Small intestine (tissue), 7 donors: ENCODE data around the gene PLTP. TPM values are rescaled to one million over a fixed set of nuclear protein-coding genes. Genes with fewer than 3 reads are reported as not detected.
"Not testable (repeated sequence)": the region's sequence is repeated elsewhere in the genome, so short reads cannot be mapped to it uniquely, and the experiment has no call there.

Source experiments
- DNase-seq, 2 donors: peaks; one replicate each; pipeline versions ENCODE4 v3.0.0 to v3.0.0-alpha.2; 2013
- FAIRE-seq: peaks from 2 replicates; lab custom pipeline; 2012; peaks lifted over from hg19 to GRCh38; lab: Jason Lieb, UNC
- H3K27ac ChIP-seq, 3 donors: one replicate each; pipeline ENCODE4 v1.5.1; 2013; ENCODE audit warnings: low read length in 2 of 3, mild to moderate bottlenecking in 2 of 3, control low read depth in 1 of 3, inconsistent platforms in 1 of 3, low read depth in 1 of 3, moderate library complexity in 1 of 3
- H3K27me3 ChIP-seq, 3 donors: one replicate each; pipeline ENCODE4 v1.6.1; 2013; ENCODE audit warnings: low read length in 3 of 3, inconsistent platforms in 1 of 3; ENCODE audit not compliant: control insufficient read depth in 3 of 3, insufficient read depth in 3 of 3
- H3K36me3 ChIP-seq, 3 donors: one replicate each; pipeline ENCODE4 v1.6.1; 2013; ENCODE audit warnings: low read length in 3 of 3, inconsistent platforms in 1 of 3, low read depth in 1 of 3, mild to moderate bottlenecking in 1 of 3, moderate library complexity in 1 of 3; ENCODE audit not compliant: control insufficient read depth in 3 of 3, insufficient read depth in 2 of 3
- H3K4me1 ChIP-seq, 3 donors: one replicate each; pipeline ENCODE4 v1.6.1; 2013; ENCODE audit warnings: low read length in 2 of 3, inconsistent platforms in 1 of 3, low read depth in 1 of 3, mild to moderate bottlenecking in 1 of 3, moderate library complexity in 1 of 3; ENCODE audit not compliant: control insufficient read depth in 3 of 3, insufficient read depth in 2 of 3
- H3K4me3 ChIP-seq, 3 donors: one replicate each; pipeline ENCODE4 v1.5.1; 2013; ENCODE audit warnings: low read length in 3 of 3, control low read depth in 1 of 3, inconsistent platforms in 1 of 3, low read depth in 1 of 3, mild to moderate bottlenecking in 1 of 3, moderate library complexity in 1 of 3
- H3K9me3 ChIP-seq, 2 donors: one replicate each; pipeline ENCODE4 v1.6.1; 2013; ENCODE audit warnings: low read depth in 1 of 2, low read length in 1 of 2; ENCODE audit not compliant: control insufficient read depth in 2 of 2, insufficient read depth in 1 of 2
- WGBS, 3 donors: extraction: QIAGEN DNeasy Blood & Tissue Kit; methylation state at CpG; one replicate each; pipeline ENCODE4 v1.1.7; 2013; 5-methylcytosine and 5-hydroxymethylcytosine counted together
- polyA plus RNA-seq, 4 donors: library from polyadenylated mRNA; stranded (reverse) in 3 of 4; unstranded in 1 of 4; fragments of 200-250 nt in 3 of 4; fragments of 120-200 nt in 1 of 4; gene quantifications; one replicate each; pipeline versions ENCODE4 v1.2.1 to v1.2.3, GENCODE V29; 2013
- donor health status: healthy with polysubstance abuse.
- donor health status: control.
- donor health status: control.
- donor health status: Bipolar disorder and iron deficiency.
- donor health status: healthy.

The PLTP gene
- polyA plus RNA-seq, 4 donors: 2.0 to 67.4 (median 17.1) TPM

DNA sequence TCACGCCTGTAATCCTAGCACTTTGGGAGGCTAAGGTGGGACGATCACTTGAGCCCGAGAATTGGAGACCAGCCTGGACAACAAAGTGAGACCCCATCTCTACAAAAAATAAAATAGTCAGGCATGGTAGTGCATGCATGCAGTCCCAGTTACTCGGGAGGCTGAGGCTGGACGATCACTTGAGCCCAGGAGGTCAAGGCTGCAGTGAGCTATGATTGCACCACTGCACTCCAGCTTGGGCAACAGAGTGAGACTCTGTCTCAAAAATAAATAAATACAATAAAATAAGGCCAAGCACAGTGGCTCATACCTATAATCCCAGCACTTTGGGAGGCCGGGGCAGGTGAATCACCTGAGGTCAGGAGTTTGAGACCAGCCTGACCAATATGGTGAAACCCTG is 10.6 kb downstream of the PLTP start:
- H3K27ac ChIP-seq, H3K4me3 ChIP-seq, FAIRE-seq, H3K9me3 ChIP-seq, DNase-seq, H3K27me3 ChIP-seq, H3K4me1 ChIP-seq: not testable (repeated sequence)
- WGBS, 3 donors: 87 to 98% (median 92%) methylated on average over 6 of the region's 6 CpGs
- H3K36me3 ChIP-seq: peaks cover 3 to 63% (median 10%) of the 10 kb centered on the region in 3 donors

DNA sequence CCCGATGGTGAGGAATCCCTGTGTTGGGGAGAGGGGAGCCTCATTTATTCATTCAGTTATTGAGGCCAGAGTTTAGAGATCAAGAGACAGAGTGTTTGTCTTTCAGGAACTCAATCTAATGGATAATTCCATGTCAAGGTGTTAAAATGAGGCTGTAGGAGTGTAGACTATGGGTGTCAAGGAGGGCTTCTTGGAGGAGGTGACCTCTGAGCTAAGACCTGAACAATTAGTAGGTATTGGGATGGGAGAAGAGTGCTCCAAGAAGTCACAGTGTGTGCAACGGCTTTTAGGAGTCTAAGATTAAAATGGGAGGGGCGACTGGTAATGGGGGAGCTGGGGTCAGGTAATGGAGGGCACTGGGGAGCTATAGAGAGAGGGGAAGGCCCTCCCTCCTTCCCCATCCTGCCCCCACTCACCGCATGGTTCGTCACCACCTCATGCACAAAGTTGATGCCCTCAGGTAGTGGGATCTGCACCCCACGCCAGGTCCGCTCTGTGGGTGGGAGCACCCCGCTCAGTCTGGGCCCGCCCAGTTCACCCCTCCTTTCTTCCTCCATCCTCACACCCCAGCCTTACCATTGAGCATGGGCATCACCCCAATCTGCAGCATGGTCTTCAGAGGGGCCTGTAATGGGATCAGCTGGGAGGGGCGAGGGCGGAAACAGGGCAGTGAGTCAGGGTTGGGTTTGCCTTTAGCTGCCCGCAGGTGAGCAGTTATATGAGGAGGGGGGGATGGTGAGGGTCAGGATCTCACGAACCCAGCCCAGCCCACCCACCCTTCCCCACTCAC is 12.7 kb downstream of the PLTP start:
- FAIRE-seq: no peak
- no peak overlapping the region for H3K27ac ChIP-seq
- no peaks in the 10 kb centered on the region for H3K27me3 ChIP-seq
- H3K4me3 ChIP-seq: no peak overlapping the region
- H3K9me3 ChIP-seq: no peaks in the 10 kb centered on the region
- peaks cover 0 to 4% (median 0%) of the 10 kb centered on the region in 3 donors for H3K4me1 ChIP-seq
- no peak for DNase-seq
- WGBS, 3 donors: 87 to 89% (median 88%) methylated on average over 13 of the region's 13 CpGs
- H3K36me3 ChIP-seq: peaks cover 3 to 69% (median 14%) of the 10 kb centered on the region in 3 donors

DNA sequence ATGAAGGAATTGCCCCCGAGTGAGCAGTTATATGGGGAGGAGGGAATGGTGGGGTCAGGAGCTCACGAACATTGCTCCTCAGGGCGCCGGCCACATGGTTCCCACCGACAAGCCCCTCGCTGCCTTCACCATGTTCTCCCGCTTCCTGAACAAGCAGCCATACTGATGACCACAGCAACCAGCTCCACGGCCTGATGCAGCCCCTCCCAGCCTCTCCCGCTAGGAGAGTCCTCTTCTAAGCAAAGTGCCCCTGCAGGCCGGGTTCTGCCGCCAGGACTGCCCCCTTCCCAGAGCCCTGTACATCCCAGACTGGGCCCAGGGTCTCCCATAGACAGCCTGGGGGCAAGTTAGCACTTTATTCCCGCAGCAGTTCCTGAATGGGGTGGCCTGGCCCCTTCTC is 13.7 kb downstream of the PLTP start:
- H3K27me3 ChIP-seq: no peaks in the 10 kb centered on the region
- H3K9me3 ChIP-seq: no peaks in the 10 kb centered on the region
- 87 to 92% (median 91%) methylated on average over 12 of the region's 12 CpGs for WGBS, 3 donors
- FAIRE-seq (no peak), DNase-seq (no peak)
- no peak overlapping the region for H3K4me3 ChIP-seq
- peaks cover 5 to 78% (median 16%) of the 10 kb centered on the region in 3 donors for H3K36me3 ChIP-seq
- no peak overlapping the region for H3K27ac ChIP-seq
- H3K4me1 ChIP-seq: peaks cover 0 to 13% (median 0%) of the 10 kb centered on the region in 3 donors

DNA sequence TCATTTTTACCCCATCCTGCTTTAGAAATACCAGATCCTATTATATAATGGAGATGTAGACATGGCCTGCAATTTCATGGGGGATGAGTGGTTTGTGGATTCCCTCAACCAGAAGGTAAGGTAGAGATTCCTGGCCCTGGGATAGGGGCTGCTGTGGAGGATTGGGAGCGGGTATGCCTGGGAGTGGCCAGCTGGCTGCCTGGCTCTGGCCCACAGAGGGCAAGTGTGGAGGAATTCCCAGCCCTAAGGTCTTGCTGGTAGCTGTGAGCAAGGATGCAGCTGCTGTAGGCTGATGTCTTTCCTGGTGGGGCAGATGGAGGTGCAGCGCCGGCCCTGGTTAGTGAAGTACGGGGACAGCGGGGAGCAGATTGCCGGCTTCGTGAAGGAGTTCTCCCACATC is 14.3 kb downstream of the PLTP start:
- no peak for FAIRE-seq
- no peak overlapping the region for H3K27ac ChIP-seq
- H3K4me3 ChIP-seq: no peak overlapping the region
- no peak for DNase-seq
- H3K4me1 ChIP-seq: peaks cover 0 to 17% (median 4%) of the 10 kb centered on the region in 3 donors
- no peaks in the 10 kb centered on the region for H3K27me3 ChIP-seq
- H3K9me3 ChIP-seq: no peaks in the 10 kb centered on the region
- WGBS, 3 donors: 95 to 98% (median 95%) methylated on average over 7 of the region's 7 CpGs
- peaks cover 5 to 83% (median 16%) of the 10 kb centered on the region in 3 donors for H3K36me3 ChIP-seq

DNA sequence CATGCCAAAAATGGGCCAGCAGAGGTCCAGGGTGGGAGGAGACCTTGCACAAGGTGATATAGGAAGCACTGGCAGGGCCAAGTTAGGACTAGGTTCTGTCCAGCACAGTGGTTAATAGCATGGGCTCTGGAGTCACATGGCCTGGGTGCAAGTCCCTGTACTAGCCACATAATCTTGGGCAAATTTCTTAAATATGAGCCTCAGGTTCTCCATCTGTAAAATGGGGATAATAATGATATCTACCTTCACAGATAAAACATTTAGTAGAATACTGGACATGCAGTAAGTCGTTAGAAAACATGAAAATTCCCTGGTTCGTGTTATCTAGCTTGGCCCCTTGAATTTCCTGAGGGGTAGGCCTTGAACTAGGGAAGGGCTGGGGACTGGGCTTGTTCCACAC is 14.7 kb downstream of the PLTP start:
- H3K27ac ChIP-seq: no peak overlapping the region
- no peak overlapping the region for H3K4me3 ChIP-seq
- no peak for DNase-seq
- no peaks in the 10 kb centered on the region for H3K27me3 ChIP-seq
- no peak for FAIRE-seq
- H3K36me3 ChIP-seq: peaks cover 5 to 85% (median 16%) of the 10 kb centered on the region in 3 donors
- H3K9me3 ChIP-seq: no peaks in the 10 kb centered on the region
- WGBS, 3 donors: 79 to 91% (median 86%) methylated on average over 2 of the region's 2 CpGs
- H3K4me1 ChIP-seq: peaks cover 0 to 21% (median 6%) of the 10 kb centered on the region in 3 donors

DNA sequence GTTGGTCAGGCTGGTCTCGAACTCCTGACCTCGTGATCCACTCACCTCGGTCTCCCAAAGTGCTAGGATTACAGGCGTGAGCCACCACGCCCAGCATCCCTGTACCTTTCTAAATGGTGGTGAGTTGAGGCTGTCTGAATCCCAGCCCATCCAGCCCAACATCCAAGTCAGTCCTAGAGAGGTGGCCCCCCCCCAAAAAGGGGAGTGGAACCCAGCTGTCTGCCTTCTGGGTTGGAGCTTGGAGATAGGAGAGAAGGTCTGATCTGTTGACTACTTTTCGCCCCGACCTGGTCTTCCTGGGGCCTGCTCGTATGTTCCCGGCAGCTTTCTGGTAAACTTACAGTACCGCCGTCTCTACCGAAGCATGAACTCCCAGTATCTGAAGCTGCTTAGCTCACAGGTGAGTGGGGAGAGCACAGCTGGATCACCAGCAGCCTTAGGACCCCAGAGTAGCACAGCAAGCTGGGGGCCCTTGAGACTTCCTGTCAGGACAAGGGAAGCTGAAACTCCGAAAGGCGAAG is 15.3 kb downstream of the PLTP start:
- H3K4me1 ChIP-seq: peaks cover 0 to 22% (median 6%) of the 10 kb centered on the region in 3 donors
- FAIRE-seq (no peak), DNase-seq (no peak)
- H3K36me3 ChIP-seq: peaks cover 5 to 85% (median 16%) of the 10 kb centered on the region in 3 donors
- H3K9me3 ChIP-seq: no peaks in the 10 kb centered on the region
- H3K4me3 ChIP-seq: no peak overlapping the region
- H3K27ac ChIP-seq: no peak overlapping the region
- no peaks in the 10 kb centered on the region for H3K27me3 ChIP-seq
- WGBS, 3 donors: 93 to 96% (median 93%) methylated on average over 13 to 14 of the region's 14 CpGs

DNA sequence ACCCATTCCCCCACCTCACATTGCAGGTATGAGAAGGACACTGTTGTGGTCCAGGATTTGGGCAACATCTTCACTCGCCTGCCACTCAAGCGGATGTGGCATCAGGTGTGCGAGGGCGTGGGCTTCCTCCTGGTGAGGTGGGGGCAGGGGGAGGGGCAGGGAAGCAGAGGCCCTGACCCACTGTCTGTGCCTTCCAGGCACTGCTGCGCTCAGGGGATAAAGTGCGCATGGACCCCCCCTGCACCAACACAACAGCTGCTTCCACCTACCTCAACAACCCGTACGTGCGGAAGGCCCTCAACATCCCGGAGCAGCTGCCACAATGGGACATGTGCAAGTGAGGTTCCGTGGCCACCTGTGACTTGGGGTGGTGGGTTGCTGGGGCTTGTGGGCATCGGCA is 17.2 kb downstream of the PLTP start:
- WGBS, 3 donors: 77 to 89% (median 79%) methylated on average over 12 of the region's 12 CpGs
- Histone ChIP-seq H3K27ac (no peak overlapping the region), H3K9me3 (no peaks in the 10 kb centered on the region), H3K4me3 (no peak overlapping the region), H3K36me3 (peaks cover 5 to 75% (median 11%) of the 10 kb centered on the region in 3 donors), H3K4me1 (peaks cover 0 to 22% (median 6%) of the 10 kb centered on the region in 3 donors), H3K27me3 (no peaks in the 10 kb centered on the region)
- FAIRE-seq (no peak), DNase-seq (no peak)

DNA sequence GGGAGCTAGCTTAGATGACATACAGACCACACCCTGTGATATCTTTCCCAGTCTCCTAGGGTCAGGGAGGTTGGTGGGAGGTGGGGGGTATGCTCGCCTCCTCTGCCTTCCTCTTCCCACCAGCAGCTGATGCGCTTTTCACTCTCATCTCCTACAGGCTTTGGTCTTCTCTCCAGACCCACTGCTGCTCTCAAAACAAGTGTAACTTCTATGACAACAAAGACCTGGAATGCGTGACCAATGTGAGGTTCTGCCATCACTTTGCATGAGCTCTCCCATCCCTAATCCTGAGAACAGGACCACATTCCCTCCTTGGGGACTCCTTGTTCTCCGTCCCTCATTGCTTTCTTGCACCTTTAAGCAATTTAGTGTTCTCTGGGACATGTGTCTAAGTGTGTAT is 18.1 kb downstream of the PLTP start:
- H3K27me3 ChIP-seq: no peaks in the 10 kb centered on the region
- H3K4me1 ChIP-seq: peaks cover 0 to 22% (median 6%) of the 10 kb centered on the region in 3 donors
- H3K27ac ChIP-seq: peak overlapping the region in 1 of 3 donors; percentile 86
- H3K9me3 ChIP-seq: no peaks in the 10 kb centered on the region
- WGBS, 3 donors: 88 to 98% (median 93%) methylated on average over 4 of the region's 4 CpGs
- H3K4me3 ChIP-seq: peak overlapping the region in 1 of 3 donors; percentile 70
- FAIRE-seq (no peak), DNase-seq (no peak)
- peaks cover 5 to 67% (median 11%) of the 10 kb centered on the region in 3 donors for H3K36me3 ChIP-seq
